ENCODE measurements around the gene JAM2. TPM values are rescaled to one million over a fixed set of nuclear protein-coding genes. Genes with fewer than 3 reads are reported as not detected.
A peak's percentile ranks its signal among the peaks of the same experiment; 100 is the strongest.

Gene JAM2
- total RNA-seq, 1 experiment from 2014 or later = 0.15 TPM

DNA sequence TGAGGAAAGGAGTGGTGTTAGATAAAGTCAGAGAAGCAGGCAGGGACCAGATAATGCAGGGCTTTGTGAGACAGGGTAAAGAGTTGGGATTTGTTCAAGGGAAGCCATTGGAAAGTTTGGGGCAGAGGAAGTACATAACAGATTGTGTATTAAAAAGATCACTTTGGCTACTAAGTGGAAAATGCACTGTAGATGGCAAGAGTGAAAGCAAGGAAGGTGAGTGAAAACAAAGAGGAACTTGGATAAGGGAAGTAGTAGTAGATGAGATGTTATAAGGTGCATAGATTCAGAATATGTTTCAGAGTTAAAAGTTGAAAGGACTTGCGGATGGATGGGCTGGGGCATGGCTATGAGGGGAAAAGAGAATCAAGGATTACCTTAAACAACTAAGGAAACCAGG lies 49.2 kb upstream of the JAM2 start:
- Histone ChIP-seq H2AFZ (ENCODE audit: low read depth, low read length, poor library complexity, severe bottlenecking) (no peak overlapping the region), H3K9ac (ENCODE audit: low read length) (no peak overlapping the region), H3K9me3 (ENCODE audit: control insufficient read depth in 1 of 2, insufficient read depth in 1 of 2, low read depth in 1 of 2, low read length in 2 of 2) (no peaks in the 10 kb centered on the region), H3K27ac (ENCODE audit: low read depth, low read length) (no peak overlapping the region), H3K4me2 (ENCODE audit: low read length) (no peak overlapping the region), H3K79me2 (ENCODE audit: insufficient read depth, low read length) (no peaks in the 10 kb centered on the region), H4K20me1 (ENCODE audit: insufficient read depth) (no peaks in the 10 kb centered on the region), H3K4me3 (replicated peaks in 1 of 2; ENCODE audit: low read depth in 1 of 2, low read length in 2 of 2) (no peak overlapping the region), H3K4me1 (ENCODE audit: control insufficient read depth in 1 of 2, insufficient read depth in 2 of 2, low read length in 2 of 2) (no peaks in the 10 kb centered on the region), H3K9me2 (ENCODE audit: insufficient read depth) (no peaks in the 10 kb centered on the region), H3K36me3 (ENCODE audit: control insufficient read depth in 1 of 2, insufficient read depth in 2 of 2, low read length in 2 of 2) (peaks cover 20 to 30% of the 10 kb centered on the region in 2 experiments; a peak in 3 of 4 replicates), H3K27me3 (ENCODE audit: insufficient read depth, low read length) (no peaks in the 10 kb centered on the region)
- ChIA-PET POLR2A (no interaction called here), CTCF (no interaction called here), RAD21 (ENCODE audit: low non-redundant PET in 1 of 2, low total read pairs in 2 of 2, uncharacterized antibody in 2 of 2, unreplicated experiment in 2 of 2) (no interaction called here)
- intact Hi-C loops (cut with micrococcal nuclease) = no loop called here
- ATAC-seq = no peak
- TF ChIP-seq, protein P1, sequence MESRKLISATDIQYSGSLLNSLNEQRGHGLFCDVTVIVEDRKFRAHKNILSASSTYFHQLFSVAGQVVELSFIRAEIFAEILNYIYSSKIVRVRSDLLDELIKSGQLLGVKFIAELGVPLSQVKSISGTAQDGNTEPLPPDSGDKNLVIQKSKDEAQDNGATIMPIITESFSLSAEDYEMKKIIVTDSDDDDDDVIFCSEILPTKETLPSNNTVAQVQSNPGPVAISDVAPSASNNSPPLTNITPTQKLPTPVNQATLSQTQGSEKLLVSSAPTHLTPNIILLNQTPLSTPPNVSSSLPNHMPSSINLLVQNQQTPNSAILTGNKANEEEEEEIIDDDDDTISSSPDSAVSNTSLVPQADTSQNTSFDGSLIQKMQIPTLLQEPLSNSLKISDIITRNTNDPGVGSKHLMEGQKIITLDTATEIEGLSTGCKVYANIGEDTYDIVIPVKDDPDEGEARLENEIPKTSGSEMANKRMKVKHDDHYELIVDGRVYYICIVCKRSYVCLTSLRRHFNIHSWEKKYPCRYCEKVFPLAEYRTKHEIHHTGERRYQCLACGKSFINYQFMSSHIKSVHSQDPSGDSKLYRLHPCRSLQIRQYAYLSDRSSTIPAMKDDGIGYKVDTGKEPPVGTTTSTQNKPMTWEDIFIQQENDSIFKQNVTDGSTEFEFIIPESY (IDR thresholded peaks at IDR 0.05; ENCODE audit: extremely low read depth, insufficient replicate concordance, low read length) = no peak
- no TSS peak for BruUV-seq (replicated peaks)
- no peak for DNase-seq (ENCODE audit: low read depth, low spot score)

DNA sequence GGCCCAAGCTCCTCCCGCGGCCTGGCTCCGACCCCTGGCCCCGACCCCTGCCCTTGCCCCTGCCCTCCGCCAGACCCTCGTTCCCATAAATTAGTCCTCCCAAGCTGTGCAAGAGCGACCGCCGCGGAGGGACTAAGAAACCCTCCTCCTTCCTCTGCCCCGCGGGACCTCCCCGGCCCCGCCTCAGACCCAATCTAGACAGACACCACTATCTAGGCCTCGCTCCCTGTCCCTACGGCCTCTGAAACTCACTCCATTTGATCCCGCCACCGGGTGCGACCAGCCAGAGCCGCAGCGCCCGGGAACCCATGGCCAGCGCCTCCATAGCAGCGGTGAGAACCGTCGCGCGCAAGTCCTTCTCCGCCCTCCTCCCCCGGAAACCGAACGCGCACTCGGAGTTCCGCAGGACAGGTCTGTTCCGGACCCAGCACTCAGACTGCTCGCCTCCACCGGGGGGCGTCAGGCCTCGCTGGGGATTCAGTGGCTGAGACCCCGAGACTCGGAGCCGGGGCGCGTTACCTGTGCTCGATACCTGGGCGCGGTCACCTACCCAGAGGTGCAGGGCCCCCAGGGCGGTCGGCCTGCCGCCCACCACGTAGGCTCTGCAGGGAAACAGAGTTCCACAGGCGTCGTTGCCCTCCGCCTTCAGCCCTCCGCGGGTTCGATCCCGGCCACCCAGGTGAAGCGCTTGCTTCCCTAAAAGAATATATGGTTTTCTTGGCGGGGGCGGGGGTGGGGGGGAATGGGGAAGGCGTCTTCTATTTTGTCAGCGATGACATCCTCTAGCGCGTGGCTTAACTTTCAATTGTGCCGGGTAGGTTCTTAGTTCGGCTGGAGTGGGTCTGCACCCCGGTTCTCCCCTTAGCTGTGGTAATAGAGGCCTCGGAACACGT lies 31.7 kb upstream of the JAM2 start, which contains the start of gene MRPL39:
TSS of gene MRPL39 (minus strand) at position 331 of the 893 bp plus-strand sequence. CDS start at position 325, 6 bp downstream.
- intact Hi-C loops (cut with micrococcal nuclease) = loop anchor here (1.0 to 10.0 kb wide), 8 partner anchors 101 to 1109 kb away; partner anchors contain the start of genes ATP5PF and GABPA
- CTCF ChIA-PET = interaction anchor here (0.6 to 1.2 kb wide), 3 partner anchors 100 to 564 kb away, joined by 3 read pairs; partner anchors contain the start of genes APP, ATP5PF and GABPA
- BruUV-seq (replicated peaks) = no TSS peak
- H2AFZ ChIP-seq (ENCODE audit: low read depth, low read length, poor library complexity, severe bottlenecking) = peak within 1 kb of the TSS; percentile 91
- DNase-seq (ENCODE audit: low read depth, low spot score) = peak; percentile 80
- H3K79me2 ChIP-seq (ENCODE audit: insufficient read depth, low read length) = peaks cover 37% of the 10 kb centered on the region
- H3K4me1 ChIP-seq (ENCODE audit: control insufficient read depth in 1 of 2, insufficient read depth in 2 of 2, low read length in 2 of 2) = peaks cover 7 to 15% of the 10 kb centered on the region in 2 experiments; a peak in 3 of 4 replicates
- H3K27ac ChIP-seq (ENCODE audit: low read depth, low read length) = peak within 1 kb of the TSS; percentile 72
- no peaks in the 10 kb centered on the region for H3K27me3 ChIP-seq (ENCODE audit: insufficient read depth, low read length)
- RAD21 ChIA-PET (ENCODE audit: low non-redundant PET in 1 of 2, low total read pairs in 2 of 2, uncharacterized antibody in 2 of 2, unreplicated experiment in 2 of 2) = no interaction called here
- H3K4me2 ChIP-seq (ENCODE audit: low read length) = peak within 1 kb of the TSS; percentile 97
- H3K9me3 ChIP-seq (ENCODE audit: control insufficient read depth in 1 of 2, insufficient read depth in 1 of 2, low read depth in 1 of 2, low read length in 2 of 2) = no peaks in the 10 kb centered on the region
- peak within 1 kb of the TSS; percentile 91 to 93 for H3K4me3 ChIP-seq (replicated peaks in 1 of 2; ENCODE audit: low read depth in 1 of 2, low read length in 2 of 2)
- H3K36me3 ChIP-seq (ENCODE audit: control insufficient read depth in 1 of 2, insufficient read depth in 2 of 2, low read length in 2 of 2) = peaks cover 18% of the 10 kb centered on the region in 2 experiments; a peak in 3 of 4 replicates
- H4K20me1 ChIP-seq (ENCODE audit: insufficient read depth) = no peaks in the 10 kb centered on the region
- H3K9me2 ChIP-seq (ENCODE audit: insufficient read depth) = no peaks in the 10 kb centered on the region
- peak; percentile 93 for ATAC-seq
- peak within 1 kb of the TSS; percentile 92 for H3K9ac ChIP-seq (ENCODE audit: low read length)
- POLR2A ChIA-PET = no interaction called here
- TF ChIP-seq SP1 (IDR thresholded peaks at IDR 0.05; ENCODE audit: low read depth) (peak; percentile 58), SRF (IDR thresholded peaks at IDR 0.05; ENCODE audit: low read depth) (0 out of 2 replicates have a peak, but pooled peaks have one; percentile 49), ZFX (IDR thresholded peaks at IDR 0.05) (peak; percentile 46; the same call in 1 of the 2 replicates), FOSL1 (IDR thresholded peaks at IDR 0.05; ENCODE audit: low read depth) (no peak), TCF7L2 (IDR thresholded peaks at IDR 0.05; ENCODE audit: borderline replicate concordance, extremely low read depth, insufficient read depth, insufficient read length) (peak; percentile 52), EZH2 (IDR thresholded peaks at IDR 0.05) (no peak), CBX3 (IDR thresholded peaks at IDR 0.05; ENCODE audit: low read depth) (peak; percentile 72), SIN3A (IDR thresholded peaks at IDR 0.05; ENCODE audit: low read depth) (peak; percentile 62), ZNF274 (IDR thresholded peaks at IDR 0.05; ENCODE audit: low read depth, low read length) (no peak), RAD21 (IDR thresholded peaks at IDR 0.05; ENCODE audit: low read depth) (no peak; the same call in 1 of the 2 replicates), EGR1 (IDR thresholded peaks at IDR 0.05; ENCODE audit: low read depth) (no peak), YY1 (IDR thresholded peaks at IDR 0.05; ENCODE audit: extremely low read depth, insufficient replicate concordance, low read depth, low read length) (peak; percentile 80), CEBPB (IDR thresholded peaks at IDR 0.05; ENCODE audit: low read depth) (no peak), EZH2phosphoT487 (IDR thresholded peaks at IDR 0.05; ENCODE audit: borderline replicate concordance) (no peak)
- TF ChIP-seq, protein P2, sequence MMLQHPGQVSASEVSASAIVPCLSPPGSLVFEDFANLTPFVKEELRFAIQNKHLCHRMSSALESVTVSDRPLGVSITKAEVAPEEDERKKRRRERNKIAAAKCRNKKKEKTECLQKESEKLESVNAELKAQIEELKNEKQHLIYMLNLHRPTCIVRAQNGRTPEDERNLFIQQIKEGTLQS (IDR thresholded peaks at IDR 0.05) = no peak
- TF ChIP-seq, protein P3, sequence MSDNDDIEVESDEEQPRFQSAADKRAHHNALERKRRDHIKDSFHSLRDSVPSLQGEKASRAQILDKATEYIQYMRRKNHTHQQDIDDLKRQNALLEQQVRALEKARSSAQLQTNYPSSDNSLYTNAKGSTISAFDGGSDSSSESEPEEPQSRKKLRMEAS (IDR thresholded peaks at IDR 0.05) = peak; percentile 63

Measured in HCT116 (cell line).